ENCODE measurements around the gene INTS6.

GRCh38 chr13:51435002-51435578 lies 17.7 kb downstream of the INTS6 start:
- no peak for TF ChIP-seq POLR2A (IDR thresholded peaks at IDR 0.05)
- peak; percentile 44 to 52 (median 47) for TF ChIP-seq CTCF (IDR thresholded peaks at IDR 0.05)
- no peak for TF ChIP-seq POLR2AphosphoS5 (IDR thresholded peaks at IDR 0.05)
- no peak for TF ChIP-seq EP300 (IDR thresholded peaks at IDR 0.05; ENCODE audit: low read depth)
